Measurements from ENCODE around the gene CPA1. TPM values are rescaled to one million over a fixed set of nuclear protein-coding genes. Genes with fewer than 3 reads are reported as not detected.

CPA1 gene
- total RNA-seq, 1 experiment from 2014 or later, result not detected

DNA sequence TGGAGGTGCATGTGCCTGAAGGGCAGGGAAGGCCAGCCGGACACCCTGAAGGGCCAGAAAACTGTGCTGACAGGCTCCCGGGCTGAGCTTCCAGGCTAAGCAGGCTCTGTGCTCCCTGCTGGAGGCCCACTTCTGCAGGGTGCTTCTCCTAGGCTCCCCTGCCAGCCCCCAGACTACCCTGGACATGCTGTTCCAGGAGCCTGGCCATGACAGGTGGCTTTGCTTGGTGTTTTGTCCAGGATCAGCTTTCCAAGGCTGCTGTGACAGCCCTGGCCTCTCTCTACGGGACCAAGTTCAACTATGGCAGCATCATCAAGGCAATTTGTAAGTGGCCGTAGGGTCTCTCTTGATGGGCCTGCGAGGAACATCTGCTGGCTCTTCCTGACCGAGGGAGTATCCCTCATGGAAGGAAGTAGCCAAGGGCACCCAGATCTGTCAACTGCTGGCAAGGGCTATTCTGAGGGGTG is 5.3 kb downstream of the CPA1 start:
- intact Hi-C loops (cut with micrococcal nuclease; ENCODE audit: unreplicated experiment), result no loop called here
- Histone ChIP-seq H3K27me3 (replicated peaks; ENCODE audit: control insufficient read depth, insufficient read depth, low read length) (no peaks in the 10 kb centered on the region), H3K4me1 (no peaks in the 10 kb centered on the region), H3K4me3 (ENCODE audit: low read depth, low read length) (no peak overlapping the region), H3K9me3 (no peaks in the 10 kb centered on the region), H3K36me3 (ENCODE audit: control insufficient read depth, insufficient read depth, low read length) (no peaks in the 10 kb centered on the region)
- Mint-ChIP-seq H3K9me3 (ENCODE audit: unreplicated experiment) (no peaks in the 10 kb centered on the region), H3K4me3 (ENCODE audit: unreplicated experiment) (no peak overlapping the region), H3K27ac (ENCODE audit: unreplicated experiment) (no peak overlapping the region), H3K27me3 (ENCODE audit: insufficient read depth, unreplicated experiment) (no peaks in the 10 kb centered on the region), H3K36me3 (ENCODE audit: insufficient read depth, unreplicated experiment) (no peaks in the 10 kb centered on the region), H3K4me1 (ENCODE audit: low read depth, unreplicated experiment) (no peaks in the 10 kb centered on the region)
- TF ChIP-seq CTCF (IDR thresholded peaks at IDR 0.05; ENCODE audit: insufficient read depth in 1 of 2, low read depth in 1 of 2, low read length in 1 of 2, severe bottlenecking in 1 of 2, unreplicated experiment in 1 of 2), result no peak
- DNase-seq, result no peak
- BruUV-seq (replicated peaks), result no TSS peak
- ChIA-PET POLR2A (no interaction called here), CTCF (no interaction called here)

- Histone ChIP-seq H3K4me3 (ENCODE audit: low read depth, low read length) (no peak overlapping the region), H3K27me3 (replicated peaks; ENCODE audit: control insufficient read depth, insufficient read depth, low read length) (no peaks in the 10 kb centered on the region), H3K9me3 (no peaks in the 10 kb centered on the region), H3K4me1 (peaks cover 4% of the 10 kb centered on the region), H3K36me3 (ENCODE audit: control insufficient read depth, insufficient read depth, low read length) (no peaks in the 10 kb centered on the region)
- Mint-ChIP-seq H3K4me1 (ENCODE audit: low read depth, unreplicated experiment) (no peaks in the 10 kb centered on the region), H3K27ac (ENCODE audit: unreplicated experiment) (no peak overlapping the region), H3K4me3 (ENCODE audit: unreplicated experiment) (no peak overlapping the region), H3K9me3 (ENCODE audit: unreplicated experiment) (no peaks in the 10 kb centered on the region), H3K36me3 (ENCODE audit: insufficient read depth, unreplicated experiment) (no peaks in the 10 kb centered on the region), H3K27me3 (ENCODE audit: insufficient read depth, unreplicated experiment) (no peaks in the 10 kb centered on the region)
- intact Hi-C loops (cut with micrococcal nuclease; ENCODE audit: unreplicated experiment), result no loop called here
- TF ChIP-seq CTCF (IDR thresholded peaks at IDR 0.05; ENCODE audit: insufficient read depth in 1 of 2, low read depth in 1 of 2, low read length in 1 of 2, severe bottlenecking in 1 of 2, unreplicated experiment in 1 of 2), result no peak
- BruUV-seq (replicated peaks), result no TSS peak
- ChIA-PET POLR2A (no interaction called here), CTCF (no interaction called here)
- no peak for DNase-seq
Observed at GRCh38 chr7:130386876-130387275, 6.6 kb downstream of the CPA1 start.

DNA sequence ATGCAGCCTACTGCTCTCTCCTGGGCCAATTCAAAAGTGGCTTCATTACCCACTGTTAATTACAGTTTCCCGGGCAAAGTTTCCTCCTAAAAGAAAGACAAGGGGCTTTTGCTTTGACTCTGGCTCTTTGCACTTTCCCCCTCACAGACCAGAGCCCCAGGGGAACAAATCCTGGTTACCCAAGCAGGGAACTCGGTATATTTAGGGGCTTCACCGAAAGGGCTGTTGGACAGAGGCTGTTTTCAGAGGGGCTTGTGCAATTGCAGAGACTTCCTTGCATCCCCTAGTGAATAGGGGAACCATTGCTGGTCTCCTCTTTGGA is 7.0 kb downstream of the CPA1 start:
- H3K27me3 Mint-ChIP-seq (ENCODE audit: insufficient read depth, unreplicated experiment), result no peaks in the 10 kb centered on the region
- no peak overlapping the region for H3K4me3 Mint-ChIP-seq (ENCODE audit: unreplicated experiment)
- Histone ChIP-seq H3K4me3 (ENCODE audit: low read depth, low read length) (no peak overlapping the region), H3K4me1 (peaks cover 8% of the 10 kb centered on the region), H3K36me3 (ENCODE audit: control insufficient read depth, insufficient read depth, low read length) (no peaks in the 10 kb centered on the region), H3K27me3 (replicated peaks; ENCODE audit: control insufficient read depth, insufficient read depth, low read length) (no peaks in the 10 kb centered on the region), H3K9me3 (no peaks in the 10 kb centered on the region)
- no peaks in the 10 kb centered on the region for H3K36me3 Mint-ChIP-seq (ENCODE audit: insufficient read depth, unreplicated experiment)
- CTCF ChIA-PET, result no interaction called here
- H3K4me1 Mint-ChIP-seq (ENCODE audit: low read depth, unreplicated experiment), result peaks cover 3% of the 10 kb centered on the region
- POLR2A ChIA-PET, result no interaction called here
- no peak overlapping the region for H3K27ac Mint-ChIP-seq (ENCODE audit: unreplicated experiment)
- no TSS peak for BruUV-seq (replicated peaks)
- intact Hi-C loops (cut with micrococcal nuclease; ENCODE audit: unreplicated experiment), result no loop called here
- TF ChIP-seq CTCF (IDR thresholded peaks at IDR 0.05; ENCODE audit: insufficient read depth in 1 of 2, low read depth in 1 of 2, low read length in 1 of 2, severe bottlenecking in 1 of 2, unreplicated experiment in 1 of 2), result no peak
- no peak for DNase-seq
- H3K9me3 Mint-ChIP-seq (ENCODE audit: unreplicated experiment), result no peaks in the 10 kb centered on the region
